Measurements from ENCODE around the gene MYO15A. TPM values are rescaled to one million over a fixed set of nuclear protein-coding genes. Genes with fewer than 3 reads are reported as not detected.

Gene MYO15A
- total RNA-seq, 1 experiment from 2014 or later = 3.5 TPM

DNA sequence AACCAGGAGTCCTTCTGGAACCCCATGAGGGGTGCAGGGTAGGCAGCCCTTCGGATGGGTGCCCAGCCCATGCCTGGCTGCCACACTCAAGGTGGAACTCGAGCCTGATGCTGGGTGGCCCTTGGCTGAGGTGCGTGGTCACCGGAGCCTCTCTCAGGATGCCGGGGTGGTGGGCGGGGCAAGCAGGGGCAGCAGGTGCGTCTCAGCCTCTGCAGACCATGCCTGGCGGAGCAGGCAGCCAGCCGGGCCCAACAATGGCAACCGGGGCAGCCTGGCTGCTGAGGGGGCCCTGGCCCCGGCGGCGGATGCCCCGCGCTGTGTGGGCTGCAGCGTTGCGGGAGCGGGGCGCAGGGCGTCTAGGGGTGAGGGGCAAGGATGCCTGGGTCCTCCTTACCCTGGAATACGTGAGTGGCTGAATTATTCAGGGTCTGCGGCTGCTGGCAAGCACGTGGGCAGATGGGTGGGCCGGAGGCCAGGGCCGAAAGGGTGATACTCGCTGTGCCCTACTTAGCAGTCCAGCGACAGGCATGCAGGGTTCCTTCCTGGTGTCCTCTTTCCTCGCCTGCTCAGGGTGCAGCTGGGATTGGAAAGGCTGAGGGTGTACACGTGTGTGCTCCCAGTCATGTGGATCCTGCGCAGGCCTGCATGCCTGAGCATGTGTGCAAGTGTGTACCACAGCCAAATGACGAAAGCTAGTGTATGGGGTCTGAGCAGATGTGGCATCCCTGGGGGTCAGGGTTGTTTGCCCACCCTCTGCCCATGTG lies 14.6 kb downstream of the MYO15A start:
- Histone ChIP-seq H3K4me2 (no peak overlapping the region), H3K9me2 (ENCODE audit: insufficient read depth) (no peaks in the 10 kb centered on the region), H3F3A (ENCODE audit: insufficient read depth, low read depth) (no peaks in the 10 kb centered on the region), H2AFZ (no peak overlapping the region), H3K27me3 (ENCODE audit: insufficient read depth, low read depth) (peaks cover 11% of the 10 kb centered on the region), H3K79me2 (ENCODE audit: low read depth) (no peaks in the 10 kb centered on the region), H4K20me1 (ENCODE audit: insufficient read depth) (no peaks in the 10 kb centered on the region), H3K36me3 (ENCODE audit: low read depth) (no peaks in the 10 kb centered on the region), H3K9me3 (ENCODE audit: insufficient read depth, low read depth) (no peaks in the 10 kb centered on the region), H3K4me1 (replicated peaks; ENCODE audit: insufficient read depth) (no peaks in the 10 kb centered on the region), H3K4me3 (no peak overlapping the region), H3K27ac (no peak overlapping the region)
- intact Hi-C loops (cut with micrococcal nuclease; ENCODE audit: unreplicated experiment) = no loop called here
- POLR2A ChIA-PET (ENCODE audit: unreplicated experiment) = no interaction called here
- no peak for TF ChIP-seq EZH2 (IDR thresholded peaks at IDR 0.05; ENCODE audit: low read depth)
- TF ChIP-seq, protein P1, sequence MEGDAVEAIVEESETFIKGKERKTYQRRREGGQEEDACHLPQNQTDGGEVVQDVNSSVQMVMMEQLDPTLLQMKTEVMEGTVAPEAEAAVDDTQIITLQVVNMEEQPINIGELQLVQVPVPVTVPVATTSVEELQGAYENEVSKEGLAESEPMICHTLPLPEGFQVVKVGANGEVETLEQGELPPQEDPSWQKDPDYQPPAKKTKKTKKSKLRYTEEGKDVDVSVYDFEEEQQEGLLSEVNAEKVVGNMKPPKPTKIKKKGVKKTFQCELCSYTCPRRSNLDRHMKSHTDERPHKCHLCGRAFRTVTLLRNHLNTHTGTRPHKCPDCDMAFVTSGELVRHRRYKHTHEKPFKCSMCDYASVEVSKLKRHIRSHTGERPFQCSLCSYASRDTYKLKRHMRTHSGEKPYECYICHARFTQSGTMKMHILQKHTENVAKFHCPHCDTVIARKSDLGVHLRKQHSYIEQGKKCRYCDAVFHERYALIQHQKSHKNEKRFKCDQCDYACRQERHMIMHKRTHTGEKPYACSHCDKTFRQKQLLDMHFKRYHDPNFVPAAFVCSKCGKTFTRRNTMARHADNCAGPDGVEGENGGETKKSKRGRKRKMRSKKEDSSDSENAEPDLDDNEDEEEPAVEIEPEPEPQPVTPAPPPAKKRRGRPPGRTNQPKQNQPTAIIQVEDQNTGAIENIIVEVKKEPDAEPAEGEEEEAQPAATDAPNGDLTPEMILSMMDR (conservative IDR thresholded peaks at IDR 0.05) = no peak
- CTCF ChIA-PET = no interaction called here
- no TSS peak for BruUV-seq (replicated peaks)
- no peak for DNase-seq

GRCh38 chr17:18124345-18125126 lies 16.0 kb downstream of the MYO15A start:
- Histone ChIP-seq H3K9me2 (ENCODE audit: insufficient read depth) (no peaks in the 10 kb centered on the region), H4K20me1 (ENCODE audit: insufficient read depth) (no peaks in the 10 kb centered on the region), H3K4me2 (no peak overlapping the region), H3F3A (ENCODE audit: insufficient read depth, low read depth) (no peaks in the 10 kb centered on the region), H3K27me3 (ENCODE audit: insufficient read depth, low read depth) (peaks cover 11% of the 10 kb centered on the region), H3K4me3 (no peak overlapping the region), H2AFZ (no peak overlapping the region), H3K4me1 (replicated peaks; ENCODE audit: insufficient read depth) (no peaks in the 10 kb centered on the region), H3K79me2 (ENCODE audit: low read depth) (no peaks in the 10 kb centered on the region), H3K9me3 (ENCODE audit: insufficient read depth, low read depth) (no peaks in the 10 kb centered on the region), H3K27ac (no peak overlapping the region), H3K36me3 (ENCODE audit: low read depth) (no peaks in the 10 kb centered on the region)
- intact Hi-C loops (cut with micrococcal nuclease; ENCODE audit: unreplicated experiment) = no loop called here
- no peak for DNase-seq
- TF ChIP-seq, protein P1 (conservative IDR thresholded peaks at IDR 0.05) = no peak
- no peak for TF ChIP-seq EZH2 (IDR thresholded peaks at IDR 0.05; ENCODE audit: low read depth)
- no TSS peak for BruUV-seq (replicated peaks)
- ChIA-PET POLR2A (ENCODE audit: unreplicated experiment) (no interaction called here), CTCF (no interaction called here)

DNA sequence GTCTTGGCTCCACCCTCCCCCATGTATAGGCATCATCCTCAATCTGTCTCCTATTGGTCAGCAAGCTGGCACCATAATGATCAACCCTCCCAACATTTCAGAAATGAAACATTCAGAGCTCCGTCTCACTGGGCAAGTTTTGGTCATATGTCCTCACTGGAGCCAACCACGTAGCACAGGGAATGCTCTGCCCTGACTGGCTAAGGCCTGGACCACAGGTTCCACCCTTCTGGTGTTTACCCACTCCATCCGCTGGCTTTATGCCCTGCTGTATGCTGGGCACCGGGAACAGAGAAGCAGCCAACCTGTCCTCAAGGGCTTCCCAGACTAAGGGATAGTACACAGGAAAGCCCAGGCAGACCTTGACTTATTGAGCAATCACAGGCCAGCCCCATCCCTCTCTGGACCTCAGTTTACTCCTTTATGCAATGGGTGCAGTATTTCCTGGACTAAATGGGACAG lies 20.5 kb downstream of the MYO15A start:
- peaks cover 11% of the 10 kb centered on the region for H3K27me3 ChIP-seq (ENCODE audit: insufficient read depth, low read depth)
- no peak overlapping the region for H3K4me2 ChIP-seq
- no peaks in the 10 kb centered on the region for H3K9me2 ChIP-seq (ENCODE audit: insufficient read depth)
- no peaks in the 10 kb centered on the region for H4K20me1 ChIP-seq (ENCODE audit: insufficient read depth)
- BruUV-seq (replicated peaks) = no TSS peak
- intact Hi-C loops (cut with micrococcal nuclease; ENCODE audit: unreplicated experiment) = no loop called here
- POLR2A ChIA-PET (ENCODE audit: unreplicated experiment) = interaction anchor here (0.6 to 0.7 kb wide), 3 partner anchors 9 to 1107 kb away, joined by 3 to 7 read pairs (median 4); no protein-coding TSS in a partner anchor
- H3K4me3 ChIP-seq = no peak overlapping the region
- no peak overlapping the region for H3K27ac ChIP-seq
- H3K9me3 ChIP-seq (ENCODE audit: insufficient read depth, low read depth) = no peaks in the 10 kb centered on the region
- H3K36me3 ChIP-seq (ENCODE audit: low read depth) = no peaks in the 10 kb centered on the region
- peak; percentile 62 to 69 for DNase-seq
- H3F3A ChIP-seq (ENCODE audit: insufficient read depth, low read depth) = no peaks in the 10 kb centered on the region
- CTCF ChIA-PET = no interaction called here
- no peak overlapping the region for H2AFZ ChIP-seq
- no peak for TF ChIP-seq EZH2 (IDR thresholded peaks at IDR 0.05; ENCODE audit: low read depth)
- TF ChIP-seq, protein P1 (conservative IDR thresholded peaks at IDR 0.05) = no peak
- no peaks in the 10 kb centered on the region for H3K4me1 ChIP-seq (replicated peaks; ENCODE audit: insufficient read depth)
- no peaks in the 10 kb centered on the region for H3K79me2 ChIP-seq (ENCODE audit: low read depth)

Data from PC-9 (cell line).